ENCODE measurements around the gene NPTX1. TPM values are rescaled to one million over a fixed set of nuclear protein-coding genes. Genes with fewer than 3 reads are reported as not detected.
"Not testable (repeated sequence)": the region's sequence is repeated elsewhere in the genome, so short reads cannot be mapped to it uniquely, and the experiment has no call there.

The NPTX1 gene
- total and polyA plus RNA-seq, 9 donors, result 0.02 to 19.8 (median 0.33) TPM; not detected in 1

DNA sequence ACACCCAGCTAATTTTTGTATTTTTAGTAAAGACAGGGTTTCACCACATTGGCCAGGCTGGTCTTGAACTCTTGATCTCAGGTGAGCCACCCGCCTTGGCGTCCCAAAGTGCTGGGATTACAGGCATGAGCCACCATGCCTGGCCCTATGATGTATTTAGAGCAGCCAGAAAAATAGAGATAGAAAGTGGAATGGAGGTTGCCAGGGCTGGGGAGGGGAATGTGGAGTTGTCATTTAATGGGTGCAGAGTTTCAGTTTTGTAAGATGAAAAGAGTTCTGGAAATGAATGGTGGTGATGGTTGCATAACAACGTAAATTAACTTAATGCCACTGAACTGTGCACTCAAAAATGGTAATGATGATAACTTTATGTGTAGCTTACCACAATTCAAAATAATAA, 31.6 kb upstream of the NPTX1 start:
- intact Hi-C loops (cut with DNase I), result no loop called here
- no peaks in the 10 kb centered on the region for H3K27me3 ChIP-seq
- no peaks in the 10 kb centered on the region for H3K9me3 ChIP-seq
- H3K27ac ChIP-seq, result no peak overlapping the region
- 90 to 92% (median 92%) methylated on average over 3 of the region's 3 CpGs for WGBS, 3 donors
- TF ChIP-seq EP300 (IDR thresholded peaks at IDR 0.05) (no peak), CTCF (IDR thresholded peaks at IDR 0.05) (no peak), POLR2A (IDR thresholded peaks at IDR 0.05) (no peak)
- no peak overlapping the region for H3K4me3 ChIP-seq
- DNase-seq, result no peak
- H3K4me1 ChIP-seq (ENCODE audit: insufficient read depth), result peaks cover 2% of the 10 kb centered on the region
- H3K36me3 ChIP-seq, result no peaks in the 10 kb centered on the region

DNA sequence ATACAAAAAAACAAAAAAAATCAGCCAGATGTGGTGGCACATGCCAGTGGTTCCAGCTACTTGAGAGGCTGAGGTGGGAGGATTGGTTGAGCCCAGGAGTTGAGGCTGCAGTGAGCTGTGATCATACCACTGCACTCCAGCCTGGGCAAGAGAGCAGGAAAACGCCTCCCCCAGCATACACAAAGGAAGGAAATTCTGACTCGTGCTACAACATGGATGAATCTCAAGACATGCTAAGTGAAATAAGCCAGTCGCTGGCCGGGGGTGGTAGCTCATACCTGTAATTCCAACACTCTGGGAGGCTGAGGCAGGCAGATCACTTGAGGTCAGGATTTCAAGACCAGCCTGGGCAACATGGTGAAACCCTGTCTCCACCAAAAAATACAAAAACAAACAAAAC, 30.8 kb upstream of the NPTX1 start:
- intact Hi-C loops (cut with DNase I); H3K27ac ChIP-seq; H3K36me3 ChIP-seq; H3K4me1 ChIP-seq (ENCODE audit: insufficient read depth); H3K9me3 ChIP-seq; H3K4me3 ChIP-seq; DNase-seq; H3K27me3 ChIP-seq: not testable (repeated sequence)
- 53 to 59% (median 53%) methylated on average over 4 of the region's 4 CpGs for WGBS, 3 donors

DNA sequence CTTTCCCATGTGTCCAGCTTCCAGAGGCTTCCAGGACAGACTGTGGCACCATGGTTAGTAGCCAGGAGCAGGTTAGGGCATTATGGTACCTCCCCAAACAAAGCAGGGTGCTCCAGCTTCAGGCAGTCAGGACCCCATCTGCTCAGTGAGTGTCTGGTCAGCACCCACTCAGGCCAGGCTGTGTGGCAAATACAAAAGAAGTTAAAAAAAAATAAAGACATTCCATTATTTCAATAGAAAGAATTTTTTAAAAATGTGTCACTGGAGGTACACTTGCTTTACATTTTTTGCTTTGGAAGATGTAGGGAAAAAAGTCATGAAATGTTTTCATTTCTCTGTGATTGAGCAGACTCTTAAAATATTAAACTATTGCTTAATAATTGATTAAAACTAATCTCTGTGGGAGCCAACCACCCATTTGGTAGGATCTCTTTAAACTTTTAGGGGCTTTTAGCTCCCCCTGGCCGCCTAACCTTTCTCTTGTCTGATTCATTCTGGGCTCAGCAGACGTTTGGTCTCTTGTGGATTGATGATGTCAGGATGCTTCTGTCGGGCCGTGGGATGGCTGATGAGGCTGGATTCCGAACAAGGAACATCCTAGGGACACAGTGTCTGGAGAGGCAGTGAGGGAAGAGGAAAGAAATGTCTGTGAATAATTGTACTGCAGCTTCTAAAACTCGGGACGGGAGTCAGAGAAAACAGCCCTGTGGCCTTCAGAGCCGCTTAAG, 28.4 kb upstream of the NPTX1 start:
- Histone ChIP-seq H3K27me3 (no peaks in the 10 kb centered on the region), H3K27ac (no peak overlapping the region), H3K4me3 (no peak overlapping the region), H3K36me3 (no peaks in the 10 kb centered on the region), H3K4me1 (ENCODE audit: insufficient read depth) (no peaks in the 10 kb centered on the region), H3K9me3 (no peaks in the 10 kb centered on the region)
- TF ChIP-seq EP300 (IDR thresholded peaks at IDR 0.05) (no peak), CTCF (IDR thresholded peaks at IDR 0.05) (no peak), POLR2A (IDR thresholded peaks at IDR 0.05) (no peak)
- intact Hi-C loops (cut with DNase I), result no loop called here
- 24 to 29% (median 25%) methylated on average over 8 of the region's 8 CpGs for WGBS, 3 donors
- DNase-seq, result no peak

DNA sequence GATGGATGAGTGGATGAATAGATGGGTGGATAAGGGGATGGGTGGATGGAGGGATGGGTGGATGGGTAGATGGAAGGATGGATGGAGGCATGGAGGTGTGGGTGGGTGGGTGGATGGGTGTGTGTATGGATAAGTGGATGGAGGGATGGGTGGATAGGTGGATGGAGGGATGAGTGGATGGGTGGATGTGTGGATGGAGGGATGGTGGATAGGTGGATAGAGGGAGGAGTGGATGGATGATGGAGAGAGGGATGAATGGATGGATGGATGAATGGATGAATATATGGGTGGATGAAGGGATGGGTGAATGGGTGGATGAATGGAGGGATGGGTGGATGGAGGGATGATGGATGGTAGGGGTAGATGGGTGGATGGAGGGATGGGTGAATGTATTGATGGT, 27.5 kb upstream of the NPTX1 start:
- Histone ChIP-seq H3K4me3 (no peak overlapping the region), H3K4me1 (ENCODE audit: insufficient read depth) (no peaks in the 10 kb centered on the region), H3K27ac (no peak overlapping the region), H3K9me3 (no peaks in the 10 kb centered on the region), H3K36me3 (no peaks in the 10 kb centered on the region), H3K27me3 (no peaks in the 10 kb centered on the region)
- intact Hi-C loops (cut with DNase I), result no loop called here
- no peak for DNase-seq
- TF ChIP-seq POLR2A (IDR thresholded peaks at IDR 0.05), result no peak
- no peak for TF ChIP-seq CTCF (IDR thresholded peaks at IDR 0.05)
- TF ChIP-seq EP300 (IDR thresholded peaks at IDR 0.05), result no peak

- no peaks in the 10 kb centered on the region for H3K9me3 ChIP-seq
- no peaks in the 10 kb centered on the region for H3K36me3 ChIP-seq
- 79 to 87% (median 83%) methylated on average over 2 of the region's 2 CpGs for WGBS, 3 donors
- H3K4me3 ChIP-seq, result no peak overlapping the region
- TF ChIP-seq EP300 (IDR thresholded peaks at IDR 0.05) (no peak), POLR2A (IDR thresholded peaks at IDR 0.05) (no peak), CTCF (IDR thresholded peaks at IDR 0.05) (no peak)
- intact Hi-C loops (cut with DNase I), result no loop called here
- H3K4me1 ChIP-seq (ENCODE audit: insufficient read depth), result peaks cover 3% of the 10 kb centered on the region
- H3K27me3 ChIP-seq, result no peaks in the 10 kb centered on the region
- no peak for DNase-seq
- H3K27ac ChIP-seq, result no peak overlapping the region
Observed at GRCh38 chr17:80503031-80503430, 26.6 kb upstream of the NPTX1 start.
